K562 (cell line): ENCODE results near the gene ANP32B. TPM values are rescaled to one million over a fixed set of nuclear protein-coding genes. Genes with fewer than 3 reads are reported as not detected.

Source experiments
- BCL6 ChIP-seq: fragments of 250-450 bp; sonication (Bioruptor Pico); IDR thresholded peaks from 2 replicates; pipeline ENCODE4 v1.4.0; 2020
- BRD4 ChIP-seq: fragments of 200-600 bp; sonication (generic); IDR thresholded peaks from 2 replicates; pipeline ENCODE4 v1.6.1; 2017; ENCODE audit warnings: inconsistent platforms
- BRF1 ChIP-seq: IDR thresholded peaks from 3 replicates; pipeline ENCODE4 v1.6.1; 2011; ENCODE audit warnings: borderline replicate concordance, mild to moderate bottlenecking; ENCODE audit not compliant: insufficient read length; ENCODE audit errors: extremely low read depth
- C11orf30 ChIP-seq: fragments of 450-650 bp; IDR thresholded peaks from 2 replicates; pipeline ENCODE4 v1.6.1; 2016; ENCODE audit warnings: low read depth, mild to moderate bottlenecking
- CHCHD3 ChIP-seq: fragments of 250-450 bp; sonication (Bioruptor Pico); IDR thresholded peaks from 2 replicates; pipeline ENCODE4 v2.1.2; 2022; ENCODE audit warnings: mild to moderate bottlenecking
- CHD4 ChIP-seq: fragments of 200-600 bp; sonication (generic); IDR thresholded peaks from 3 replicates; pipeline ENCODE4 v1.6.1; 2012; ENCODE audit warnings: low read depth, mild to moderate bottlenecking, mixed read lengths, low read length, inconsistent platforms; ENCODE audit not compliant: insufficient read depth, insufficient replicate concordance, poor library complexity, severe bottlenecking
- CTBP1 ChIP-seq: fragments of 450-650 bp; IDR thresholded peaks from 2 replicates; pipeline ENCODE4 v1.6.1; 2016; ENCODE audit warnings: borderline replicate concordance
- DDX20 ChIP-seq: fragments of 450-650 bp; IDR thresholded peaks from 2 replicates; pipeline ENCODE4 v1.6.1; 2016; ENCODE audit warnings: missing genetic modification characterization, low read depth, mild to moderate bottlenecking, missing compliant biosample characterization, moderate library complexity
- ETV1 ChIP-seq: fragments of 450-650 bp; conservative IDR thresholded peaks from 2 replicates; pipeline ENCODE4 v1.6.1; 2016; ENCODE audit warnings: missing genetic modification characterization, control low read depth, low read depth, missing compliant biosample characterization
- FOXO4 ChIP-seq: fragments of 450-650 bp; formaldehyde crosslinking; IDR thresholded peaks from 2 replicates; pipeline ENCODE4 v1.4.0; 2020; ENCODE audit warnings: mild to moderate bottlenecking, moderate library complexity
- HSF4 ChIP-seq: fragments of 250-450 bp; sonication (Bioruptor Pico); IDR thresholded peaks from 2 replicates; pipeline ENCODE4 v2.1.2; 2022; ENCODE audit warnings: mild to moderate bottlenecking, moderate library complexity, borderline replicate concordance
- MTA3 ChIP-seq: fragments of 450-650 bp; formaldehyde crosslinking; IDR thresholded peaks from 2 replicates; pipeline ENCODE4 v1.6.1; 2017; ENCODE audit warnings: mild to moderate bottlenecking, borderline replicate concordance
- PTRF ChIP-seq: fragments of 450-650 bp; IDR thresholded peaks from 2 replicates; pipeline ENCODE4 v1.6.1; 2016; ENCODE audit warnings: mild to moderate bottlenecking, missing genetic modification characterization, missing compliant biosample characterization
- SMARCE1 ChIP-seq: fragments of 450-650 bp; IDR thresholded peaks from 2 replicates; pipeline ENCODE4 v1.7.1; 2016; ENCODE audit warnings: mild to moderate bottlenecking
- STAG1 ChIP-seq: sonication (generic); formaldehyde crosslinking; IDR thresholded peaks from 2 replicates; pipeline ENCODE4 v1.5.0; 2020; ENCODE audit warnings: missing genetic modification reagents, borderline replicate concordance
- STAT5B ChIP-seq: fragments of 250-450 bp; sonication (Bioruptor Pico); IDR thresholded peaks from 2 replicates; pipeline ENCODE4 v1.8.0; 2021; ENCODE audit warnings: mild to moderate bottlenecking, inconsistent platforms
- TCF7L2 ChIP-seq: fragments of 150-350 bp; IDR thresholded peaks from 2 replicates; pipeline ENCODE4 v1.6.1; 2016; ENCODE audit warnings: low read depth, mild to moderate bottlenecking, low read length, moderate library complexity
- TEAD4 ChIP-seq, 2 experiments: sonication (generic) in 1 of 2; formaldehyde crosslinking in 1 of 2; IDR thresholded peaks; 2 replicates each; pipeline versions ENCODE4 v1.6.1 to v1.8.0; 2012 to 2022; ENCODE audit warnings: borderline replicate concordance in 1 of 2, inconsistent platforms in 1 of 2, low read length in 1 of 2, mild to moderate bottlenecking in 1 of 2, missing genetic modification reagents in 1 of 2
- ZFX ChIP-seq: sonication (generic); formaldehyde crosslinking; IDR thresholded peaks from 2 replicates; pipeline ENCODE4 v1.8.0; 2022; ENCODE audit warnings: mild to moderate bottlenecking, missing genetic modification reagents, moderate library complexity
- ZKSCAN1 ChIP-seq: fragments of 150-350 bp; IDR thresholded peaks from 2 replicates; pipeline ENCODE4 v1.6.1; 2016; ENCODE audit warnings: low read depth, low read length
- ZNF124 ChIP-seq: sonication (generic); formaldehyde crosslinking; IDR thresholded peaks from 2 replicates; pipeline ENCODE4 v1.8.1; 2022; ENCODE audit warnings: missing genetic modification reagents
- ZNF134 ChIP-seq: fragments of 250-450 bp; sonication (Bioruptor Pico); conservative IDR thresholded peaks from 2 replicates; pipeline ENCODE4 v1.4.0; 2020
- ZNF57 ChIP-seq: fragments of 450-650 bp; formaldehyde crosslinking; IDR thresholded peaks from 2 replicates; pipeline ENCODE4 v1.4.0; 2020; ENCODE audit warnings: mild to moderate bottlenecking, moderate library complexity
- polyA plus RNA-seq, 8 experiments: library from polyadenylated mRNA; depleted of rRNA in 4 of 8; stranded (reverse) in 5 of 8; unstranded in 3 of 8; fragments of >200 nt; fragmentation: Nextera tagmentation in 2 of 8; fragmentation: Illumina TruSeq in 1 of 8; extraction: Ambion mirVana in 2 of 8; extraction: Trizol in 1 of 8; gene quantifications; 2 replicates each; pipeline versions ENCODE4 v1.2.1 to v1.2.3, GENCODE V29; 2011 to 2014; ENCODE audit warnings: inconsistent platforms in 1 of 8, missing spikeins in 1 of 8
- total RNA-seq, 7 experiments: library from RNA; depleted of rRNA in 6 of 7; stranded (reverse); fragments of >200 nt in 6 of 7; fragmentation: Illumina TruSeq in 2 of 7; extraction: Trizol in 2 of 7; gene quantifications; 2 replicates each; pipeline versions ENCODE4 v1.2.1 to v1.2.3, GENCODE V29; 2011 to 2021; ENCODE audit warnings: low replicate concordance in 1 of 7
- TF ChIP-seq, protein P1 (sequence below), 3 experiments: fragments of 200-800 bp in 1 of 3; sonication (Bioruptor generic) in 1 of 3; sonication (generic) in 1 of 3; formaldehyde crosslinking in 1 of 3; IDR thresholded peaks; 2 replicates each; pipeline versions ENCODE4 v1.6.1 to v1.8.0; 2016 to 2022; ENCODE audit warnings: mild to moderate bottlenecking in 2 of 3, missing compliant biosample characterization in 2 of 3, missing genetic modification characterization in 2 of 3, missing genetic modification reagents in 1 of 3

ANP32B gene
- total and polyA plus RNA-seq, 9 of the 15 experiments (the other 6 are each of a cell fraction or from before 2014, with no cell fraction given), result 68.9 to 815 (median 141) TPM

DNA sequence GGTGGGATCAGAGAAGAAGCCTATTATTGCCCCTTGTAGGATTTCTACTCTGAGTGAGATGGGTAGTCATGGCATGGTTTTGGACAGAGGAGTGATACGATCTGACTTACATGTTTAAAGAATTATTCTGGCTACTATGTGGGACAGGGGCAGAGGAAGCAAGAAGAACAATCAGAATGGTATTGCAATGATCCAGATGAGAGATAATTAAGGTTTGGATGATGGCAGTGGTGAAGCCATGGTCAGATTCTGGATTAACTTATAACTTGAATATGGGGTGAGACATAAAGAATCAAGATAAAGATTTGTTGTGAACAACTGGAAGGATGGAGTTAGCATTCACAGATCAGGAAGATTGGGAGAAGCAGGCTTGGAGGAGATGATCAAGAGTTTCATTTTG lies 41.8 kb upstream of the ANP32B start (continued):
- no peak for TF ChIP-seq FOXO4 (CRISPR knock-in tag)
- TF ChIP-seq TCF7L2, result no peak
- TF ChIP-seq, protein P1, sequence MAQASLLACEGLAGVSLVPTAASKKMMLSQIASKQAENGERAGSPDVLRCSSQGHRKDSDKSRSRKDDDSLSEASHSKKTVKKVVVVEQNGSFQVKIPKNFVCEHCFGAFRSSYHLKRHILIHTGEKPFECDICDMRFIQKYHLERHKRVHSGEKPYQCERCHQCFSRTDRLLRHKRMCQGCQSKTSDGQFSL (CRISPR knock-in tag; IDR thresholded peaks at IDR 0.05), result no peak
- TF ChIP-seq, protein P1 (tag; IDR thresholded peaks at IDR 0.05), result peak in 1 of 2 experiments; percentile 72; a peak in 2 of 4 replicates
- no peak for TF ChIP-seq CTBP1
- no peak for TF ChIP-seq ZNF57
- TF ChIP-seq CHD4, result no peak
- no peak for TF ChIP-seq CHCHD3 (CRISPR knock-in tag)
- TF ChIP-seq STAG1 (CRISPR knock-in tag), result no peak
- TF ChIP-seq TEAD4 (IDR thresholded peaks at IDR 0.05; ENCODE audit: low read length), result no peak
- TF ChIP-seq TEAD4 (CRISPR knock-in tag; IDR thresholded peaks at IDR 0.05; ENCODE audit: borderline replicate concordance), result no peak
- TF ChIP-seq ETV1, result no peak
- TF ChIP-seq PTRF (tag), result peak; percentile 73; the same call in 1 of the 2 replicates
- TF ChIP-seq DDX20 (tag), result 0 out of 2 replicates have a peak, but pooled peaks have one; percentile 20
- no peak for TF ChIP-seq BCL6 (CRISPR knock-in tag)
- peak; percentile 92; the same call in 1 of the 2 replicates for TF ChIP-seq HSF4 (CRISPR knock-in tag)
- no peak for TF ChIP-seq BRD4
- TF ChIP-seq MTA3, result no peak
- no peak for TF ChIP-seq BRF1
- no peak for TF ChIP-seq ZKSCAN1
- TF ChIP-seq ZNF124, result no peak
- no peak for TF ChIP-seq ZNF134 (CRISPR knock-in tag)
- TF ChIP-seq STAT5B (CRISPR knock-in tag), result no peak
- no peak for TF ChIP-seq ZFX (CRISPR knock-in tag)
- no peak for TF ChIP-seq C11orf30
- no peak for TF ChIP-seq SMARCE1
